ENCODE data around the gene LRCH4.
"Not testable (repeated sequence)": the region's sequence is repeated elsewhere in the genome, so short reads cannot be mapped to it uniquely, and the experiment has no call there.

Gene LRCH4

DNA sequence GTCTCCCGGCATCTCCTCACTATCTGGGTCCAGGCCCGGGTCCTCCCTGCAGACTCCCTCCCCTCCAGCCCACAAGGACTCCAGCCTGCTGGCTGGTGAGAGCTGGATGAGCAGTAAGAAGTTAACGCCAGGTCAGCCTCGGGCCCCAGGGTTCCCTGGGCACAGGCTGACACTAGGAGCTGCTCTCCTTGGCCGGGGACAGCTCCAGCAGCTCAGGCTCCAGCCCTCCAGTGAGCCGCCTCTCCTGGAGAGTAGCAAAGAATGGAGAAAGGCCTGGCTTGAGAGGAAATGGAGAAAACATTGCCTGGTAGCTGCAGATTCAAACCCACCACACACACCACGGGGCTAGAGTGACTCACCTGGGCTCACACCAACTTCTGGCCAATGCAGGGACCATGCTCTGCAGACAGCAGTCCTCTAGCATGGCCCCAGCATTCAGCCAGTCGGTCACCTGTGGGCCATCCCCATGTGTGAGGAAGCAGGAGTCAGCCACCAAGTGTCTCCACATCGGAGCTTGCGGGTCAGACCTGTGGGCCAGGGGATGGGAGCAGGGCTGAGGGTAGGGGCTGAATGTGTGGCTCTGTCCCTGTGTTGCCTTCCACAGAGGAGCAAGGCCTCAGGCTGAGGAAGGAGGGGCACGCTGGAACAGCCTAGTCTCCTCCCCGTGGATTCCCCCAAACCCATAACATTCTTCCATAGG, 18.7 kb downstream of the LRCH4 start:
- no peak for DNase-seq

DNA sequence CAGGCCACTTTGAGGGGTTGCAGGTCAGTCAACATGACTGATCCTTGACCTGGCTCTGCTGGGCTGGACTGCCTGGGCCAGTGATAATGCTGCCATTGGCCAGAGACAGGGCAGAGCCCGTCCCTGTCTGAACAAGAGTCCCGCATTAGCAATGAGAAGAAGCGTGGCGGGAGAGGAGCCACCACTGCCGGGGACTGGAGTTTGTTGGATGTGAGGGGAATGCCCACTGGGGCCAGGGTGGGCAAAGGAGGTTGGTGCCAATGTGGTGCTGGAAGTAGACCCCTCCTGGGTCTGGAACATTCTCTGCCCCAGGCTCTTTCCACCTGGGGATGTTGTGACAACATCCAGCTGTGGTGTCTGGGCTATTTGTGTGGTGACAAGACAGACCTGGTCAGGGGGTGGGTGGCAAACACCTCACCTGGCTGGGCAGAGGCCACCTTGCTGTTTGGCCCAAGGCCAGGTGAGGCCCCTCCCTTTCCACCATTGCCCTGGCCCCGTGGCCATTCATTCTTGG, 19.9 kb downstream of the LRCH4 start:
- DNase-seq: no peak

DNA sequence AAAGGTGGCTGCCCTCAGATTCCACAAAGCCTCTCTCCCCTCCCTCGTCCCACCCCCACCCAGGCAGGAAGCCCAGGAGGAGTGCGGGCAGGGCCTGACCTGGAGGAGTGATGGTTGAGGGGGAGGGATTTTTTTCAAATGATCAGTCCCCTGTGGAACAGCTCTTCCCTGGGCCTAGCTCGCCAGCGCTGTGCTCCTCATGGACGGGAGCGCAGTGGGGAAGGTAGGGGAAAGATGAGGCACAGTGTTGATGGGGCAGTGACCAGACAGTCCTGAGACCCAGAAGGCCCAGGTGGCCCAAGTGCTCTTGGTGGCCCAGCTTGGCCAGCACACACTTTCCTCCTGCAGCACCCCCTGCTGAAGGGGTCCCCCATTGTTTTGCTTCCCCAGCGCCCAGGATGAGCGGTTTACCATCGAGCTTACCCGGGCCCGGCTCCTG, 20.8 kb downstream of the LRCH4 start:
- DNase-seq: no peak

DNA sequence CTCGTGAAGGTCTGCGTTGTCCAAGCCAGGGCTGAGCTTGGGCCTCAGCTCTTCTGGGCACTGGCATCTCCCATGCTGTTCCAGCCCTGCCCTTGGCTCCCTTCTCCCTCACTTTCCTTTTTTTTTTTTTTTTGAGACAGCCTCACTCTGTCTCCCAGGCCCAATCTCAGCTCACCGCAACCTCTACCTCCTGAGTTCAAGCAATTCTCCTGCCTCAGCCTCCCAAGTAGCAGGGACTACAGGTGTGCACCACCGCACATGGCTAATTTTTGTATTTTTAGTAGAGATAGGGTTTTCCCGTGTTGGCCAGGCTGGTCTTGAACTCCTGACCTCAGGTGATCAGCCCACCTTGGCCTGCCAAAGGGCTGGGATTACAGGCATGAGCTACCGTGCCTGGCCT, 21.5 kb downstream of the LRCH4 start:
- not testable (repeated sequence) for DNase-seq

DNA sequence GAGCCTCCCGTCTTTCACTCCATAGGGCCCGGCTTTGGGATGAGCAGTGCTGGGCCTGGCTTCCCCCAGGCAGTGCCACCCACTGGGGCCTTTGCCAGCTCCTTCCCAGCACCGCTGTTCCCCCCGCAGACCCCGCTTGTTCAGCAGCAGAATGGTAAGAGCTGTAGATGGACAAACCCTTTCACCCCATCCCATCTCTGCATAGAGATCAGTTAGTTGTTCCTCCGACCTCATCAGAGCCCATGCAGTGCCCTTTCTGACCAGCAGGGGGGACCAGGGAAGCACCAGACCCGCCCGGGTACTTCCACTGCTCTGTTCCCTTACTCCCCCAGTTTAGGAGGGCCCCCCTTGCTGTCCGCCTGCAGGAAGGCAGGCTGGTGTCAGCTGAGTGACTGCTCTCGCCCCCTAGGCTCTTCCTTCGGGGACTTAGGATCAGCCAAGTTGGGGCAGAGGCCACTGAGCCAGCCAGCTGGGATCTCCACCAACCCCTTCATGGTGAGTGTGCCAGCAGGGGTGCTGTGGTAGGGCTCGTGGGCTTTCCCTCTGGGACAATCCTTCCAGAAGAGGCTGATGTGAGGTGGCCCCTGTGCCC, 22.0 kb downstream of the LRCH4 start:
- DNase-seq: peak; percentile 69 to 85 (median 77)

DNA sequence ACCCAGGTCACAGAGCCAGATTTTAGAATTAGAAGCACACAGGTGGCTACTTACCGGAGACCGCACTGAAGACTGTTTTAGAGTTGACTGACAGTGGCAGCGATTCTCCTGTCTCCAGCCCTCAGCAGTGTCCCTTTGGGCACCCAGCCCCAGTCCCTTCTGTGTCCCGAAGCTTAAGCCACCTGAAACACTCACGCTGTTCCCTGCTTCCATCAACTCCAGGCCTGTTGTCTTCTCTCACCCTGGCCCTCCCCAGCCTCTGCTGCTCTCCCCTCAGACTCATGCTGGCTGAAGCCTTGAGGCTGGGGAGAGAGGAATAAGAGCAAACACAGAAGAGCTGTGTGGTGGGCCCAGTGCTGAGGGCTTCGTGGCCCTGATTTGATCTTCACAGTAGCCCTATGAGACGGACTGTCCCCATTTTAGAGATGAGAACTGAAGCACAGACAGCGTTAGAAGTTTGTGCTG, 22.8 kb downstream of the LRCH4 start:
- no peak for DNase-seq

GRCh38 chr7:100562195-100563099, 23.5 kb downstream of the LRCH4 start:
- DNase-seq: no peak

DNA sequence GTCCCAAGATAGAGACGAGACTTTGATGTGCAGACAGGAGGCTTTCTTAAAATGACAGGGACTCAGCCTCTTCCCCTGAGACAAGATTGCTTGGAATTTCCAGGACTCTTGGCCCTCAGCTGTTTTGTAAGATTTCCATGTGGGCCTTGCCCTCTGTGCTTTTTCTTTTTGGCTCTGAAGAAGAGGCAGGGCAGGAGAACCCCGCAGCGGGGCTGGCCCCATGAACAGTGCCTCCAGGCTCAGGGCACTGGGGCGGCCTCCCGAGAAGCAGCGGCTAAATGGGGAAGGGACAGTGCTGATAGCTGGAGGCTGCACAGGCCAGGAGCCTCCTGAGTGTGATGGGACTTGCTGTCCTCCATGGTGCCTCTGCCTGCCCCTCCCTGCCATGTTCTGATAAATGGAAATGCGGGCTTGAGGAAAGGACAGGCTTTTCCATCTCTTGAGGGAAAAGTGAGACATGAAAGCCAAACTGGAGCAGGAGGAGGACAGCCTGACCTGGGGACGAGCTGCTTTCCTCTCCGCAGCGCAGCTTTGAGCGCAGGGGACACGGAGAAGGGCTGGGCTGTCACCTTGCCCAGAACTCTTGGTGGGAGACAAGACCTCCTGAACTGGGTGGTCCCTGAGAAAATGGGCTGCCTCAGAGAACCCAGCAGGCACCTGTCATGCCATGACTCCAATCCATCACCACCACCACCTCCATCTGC, 24.3 kb downstream of the LRCH4 start:
- no peak for DNase-seq

GRCh38 chr7:100559127-100559526, 26.8 kb downstream of the LRCH4 start:
- no peak for DNase-seq

- DNase-seq: no peak
Measured at GRCh38 chr7:100556541-100556940, 29.4 kb downstream of the LRCH4 start.

GRCh38 chr7:100555701-100556100, 30.2 kb downstream of the LRCH4 start:
- no peak for DNase-seq

DNA sequence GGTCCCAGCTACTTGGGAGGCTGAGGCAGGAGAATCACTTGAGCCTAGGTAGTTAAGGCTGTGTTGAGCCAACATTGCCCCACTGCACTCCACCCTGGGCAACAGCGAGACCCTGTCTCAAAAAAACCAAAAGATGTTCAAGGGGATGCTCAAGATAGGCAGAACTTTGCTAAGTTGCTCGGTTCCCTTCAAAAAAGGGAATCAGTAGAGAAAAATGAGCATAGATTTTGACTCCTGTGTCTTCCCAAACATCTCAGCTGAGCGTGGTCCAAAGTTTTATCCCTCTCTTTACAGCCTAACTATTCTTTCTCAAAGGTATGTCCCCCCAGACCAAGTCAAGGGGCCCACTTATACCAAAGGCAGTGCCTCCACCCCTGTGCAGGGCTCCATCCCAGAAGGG, 32.9 kb downstream of the LRCH4 start:
- DNase-seq: no peak

- DNase-seq: no peak
Measured at GRCh38 chr7:100552532-100552931, 33.4 kb downstream of the LRCH4 start.

DNA sequence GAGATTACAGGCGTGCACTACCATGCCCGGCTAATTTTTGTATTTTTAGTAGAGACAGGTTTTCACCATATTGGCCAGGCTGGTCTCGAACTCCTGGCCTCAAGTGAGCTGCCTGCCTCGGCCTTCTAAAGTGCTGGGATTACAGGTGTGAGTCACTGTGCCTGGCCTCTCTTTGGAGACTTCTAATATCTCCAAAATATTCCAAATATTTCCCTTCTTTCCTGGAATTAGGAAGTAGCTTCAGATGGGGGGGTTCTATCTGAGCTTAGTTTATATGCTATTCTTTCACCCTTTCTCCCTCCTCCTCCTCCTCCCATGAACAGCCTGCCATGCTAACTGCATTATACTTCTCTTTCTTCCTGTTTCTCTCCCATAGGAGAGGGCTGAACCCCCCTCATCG, 37.5 kb downstream of the LRCH4 start:
- DNase-seq: not testable (repeated sequence)

DNA sequence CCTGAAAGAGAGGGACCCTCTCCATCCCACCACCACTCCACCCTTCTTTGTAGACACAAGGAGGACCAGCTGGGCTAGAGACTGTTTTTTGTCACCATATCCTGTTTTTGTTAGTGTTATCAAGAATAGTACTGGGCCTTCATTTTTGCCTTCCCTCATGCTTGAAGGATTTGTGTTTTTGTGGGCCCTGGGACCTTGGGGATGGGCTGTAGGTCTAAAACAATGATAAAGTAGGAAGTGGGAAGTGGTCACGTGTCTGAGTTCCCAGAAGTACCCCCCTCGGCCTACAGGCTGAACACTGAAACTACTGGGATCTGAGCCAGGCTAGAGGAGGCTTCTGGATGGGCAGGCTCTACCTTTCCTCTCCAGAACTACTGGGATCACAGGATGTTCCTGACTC, 38.1 kb downstream of the LRCH4 start:
- DNase-seq: no peak

DNA sequence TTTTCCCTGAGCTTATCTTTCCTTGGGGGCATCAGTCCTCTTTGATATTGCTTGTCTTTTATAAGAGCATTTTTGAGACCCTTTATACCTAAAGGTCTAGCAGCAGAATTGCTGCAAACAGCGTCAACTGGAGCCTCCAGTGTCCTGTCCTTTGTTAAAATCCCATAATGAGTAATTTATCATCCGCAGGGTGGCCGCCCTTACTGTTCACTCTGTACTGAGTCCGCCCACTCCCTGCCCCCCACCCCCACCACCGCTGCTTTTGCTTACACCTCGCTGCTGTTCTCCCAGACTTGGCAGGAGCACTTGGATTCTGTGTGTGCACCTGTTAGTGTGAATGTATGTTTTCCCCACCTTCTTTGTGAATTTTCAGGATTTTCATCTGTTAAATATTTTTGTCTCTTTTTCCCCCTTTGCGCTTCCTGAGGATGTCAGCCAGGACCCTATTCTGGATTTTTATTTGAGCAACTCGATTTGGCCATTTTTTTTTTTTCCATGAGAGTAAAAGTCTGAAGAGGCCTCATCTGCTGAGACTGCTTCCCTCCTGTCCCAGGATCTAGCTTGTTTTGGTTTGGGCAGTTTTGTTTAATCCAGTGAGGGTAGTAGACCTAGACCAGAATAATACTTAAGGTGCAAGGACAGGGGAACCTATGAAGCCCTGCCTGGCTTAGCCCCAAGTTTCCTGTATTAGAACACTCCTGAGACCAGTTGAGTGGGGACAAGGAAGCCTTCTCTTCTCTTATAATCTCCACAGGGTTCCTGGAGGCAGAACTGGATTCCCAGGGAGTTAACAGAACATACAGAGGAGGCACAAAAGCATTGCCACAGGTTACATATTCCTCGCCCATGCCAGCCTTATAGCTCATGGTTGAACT, 38.8 kb downstream of the LRCH4 start:
- no peak for DNase-seq

GRCh38 chr7:100546129-100546925, 39.6 kb downstream of the LRCH4 start:
- no peak for DNase-seq

DNA sequence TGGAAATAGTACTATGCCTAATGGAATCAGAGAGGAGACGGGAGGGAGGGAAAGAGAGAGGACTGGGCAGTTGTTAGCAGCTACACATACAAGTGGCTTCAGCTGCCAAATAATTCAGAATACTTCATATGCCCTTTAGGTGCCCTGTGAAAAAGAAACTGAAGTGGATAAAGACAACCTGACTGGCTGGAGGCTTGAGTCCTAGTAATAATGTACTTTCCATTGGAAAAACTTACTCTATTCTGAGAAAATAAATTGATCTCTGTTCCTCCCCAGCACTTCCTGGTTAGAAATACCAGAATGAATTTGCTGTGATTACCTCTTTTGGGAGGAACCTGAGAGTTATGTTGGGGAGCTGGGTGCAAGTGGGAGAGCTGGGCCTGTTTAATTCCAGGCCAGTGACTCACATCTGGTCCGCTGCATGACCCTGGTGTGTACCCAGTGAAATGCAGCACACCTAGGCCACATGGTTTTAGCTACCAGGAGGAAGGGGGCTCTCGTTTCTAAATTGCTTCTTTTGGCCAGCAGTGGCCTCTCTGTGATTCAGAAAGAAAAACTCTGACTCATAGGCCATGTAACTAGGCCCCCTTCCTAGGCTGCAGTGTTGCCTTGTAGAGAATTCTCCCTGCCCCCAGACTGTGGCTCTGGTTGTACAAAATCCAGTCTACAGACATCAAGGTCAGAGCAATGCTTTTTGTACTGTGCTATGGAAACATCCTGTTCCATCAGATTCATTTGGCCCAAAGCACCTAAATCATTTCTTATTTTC, 40.4 kb downstream of the LRCH4 start:
- no peak for DNase-seq

- DNase-seq: no peak
Measured at GRCh38 chr7:100544967-100545359, 41.0 kb downstream of the LRCH4 start.

- DNase-seq: no peak
Measured at GRCh38 chr7:100544386-100544785, 41.5 kb downstream of the LRCH4 start.

All from activated CD4-positive, CD25-positive, alpha-beta regulatory T cell (primary cell).